SIG-M5 (cell line): Measurements from ENCODE around the gene ASTL.

Experiments
- DNase-seq: peaks from one replicate; lab custom pipeline; 2025; lab: John Stamatoyannopoulos, UW

ASTL gene

GRCh38 chr2:96083064-96083939, 55.0 kb downstream of the ASTL start:
- DNase-seq: no peak

DNA sequence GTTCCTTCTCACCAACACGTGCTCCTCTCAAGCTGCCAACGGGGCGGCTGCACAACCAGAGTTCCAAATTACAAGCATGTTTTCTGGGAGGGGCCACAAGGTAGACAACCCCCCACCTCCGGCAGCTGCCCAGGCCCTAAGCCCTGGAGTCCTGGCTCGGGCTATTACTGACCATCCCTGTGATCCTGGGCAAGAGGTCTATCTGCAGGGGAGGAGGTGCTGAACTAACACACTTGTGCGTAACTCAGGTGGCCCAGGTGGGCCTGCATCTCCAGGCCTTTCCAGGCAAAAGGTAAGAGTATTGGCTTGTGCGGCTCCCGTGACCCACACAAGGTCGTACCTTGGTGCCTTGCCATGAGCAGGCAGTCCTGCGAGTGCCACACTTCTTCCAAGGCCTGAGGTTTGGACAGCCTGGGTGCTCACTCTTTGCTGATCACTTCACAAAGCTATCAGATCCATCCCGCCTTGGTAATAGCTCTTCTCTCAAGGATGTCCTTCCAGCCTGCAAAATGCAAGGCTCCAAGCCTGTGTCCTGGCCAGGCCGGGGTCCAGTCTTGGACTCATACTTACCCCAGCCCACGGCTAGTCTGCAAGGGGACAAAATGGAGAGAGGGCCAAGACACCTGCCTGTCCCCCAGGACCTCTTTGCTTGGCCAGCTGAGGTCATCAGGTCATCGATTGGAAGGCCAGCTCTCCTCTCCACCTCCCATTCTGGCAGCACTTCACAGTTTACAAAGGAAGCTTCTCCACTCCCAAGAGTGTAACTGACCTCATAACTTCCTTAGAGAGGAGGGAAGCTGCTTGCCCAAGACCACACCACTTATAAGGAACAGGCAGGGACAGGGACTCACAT, 55.9 kb downstream of the ASTL start:
- DNase-seq: no peak

GRCh38 chr2:96081042-96081441, 57.3 kb downstream of the ASTL start:
- DNase-seq: no peak

DNA sequence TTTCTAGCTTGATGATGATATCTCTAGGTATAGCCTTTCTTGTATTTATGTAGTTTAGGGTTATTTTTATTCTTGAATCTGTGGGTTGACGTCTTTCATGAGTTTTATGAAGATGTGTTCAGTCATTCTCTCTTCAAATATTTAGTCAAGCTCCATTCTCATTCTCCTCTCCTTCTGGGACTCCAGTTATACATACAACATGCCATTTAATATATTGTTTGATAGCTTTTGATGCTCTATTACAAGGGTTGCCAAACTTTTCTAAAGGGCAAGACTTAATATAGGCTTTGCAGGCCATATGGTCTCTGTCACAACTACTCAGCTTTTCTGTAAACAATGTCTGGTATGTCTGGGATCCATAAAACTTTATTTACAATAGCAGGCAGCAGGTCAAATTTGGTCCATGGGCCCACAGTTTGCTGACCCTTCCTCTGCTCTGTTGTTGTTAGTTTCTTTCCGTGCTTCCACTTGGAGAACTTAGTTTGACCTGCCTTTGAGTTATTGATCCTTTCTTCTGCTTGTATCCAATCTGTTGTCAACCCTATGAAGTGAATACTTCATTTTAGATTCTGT, 63.0 kb downstream of the ASTL start:
- DNase-seq: no peak

DNA sequence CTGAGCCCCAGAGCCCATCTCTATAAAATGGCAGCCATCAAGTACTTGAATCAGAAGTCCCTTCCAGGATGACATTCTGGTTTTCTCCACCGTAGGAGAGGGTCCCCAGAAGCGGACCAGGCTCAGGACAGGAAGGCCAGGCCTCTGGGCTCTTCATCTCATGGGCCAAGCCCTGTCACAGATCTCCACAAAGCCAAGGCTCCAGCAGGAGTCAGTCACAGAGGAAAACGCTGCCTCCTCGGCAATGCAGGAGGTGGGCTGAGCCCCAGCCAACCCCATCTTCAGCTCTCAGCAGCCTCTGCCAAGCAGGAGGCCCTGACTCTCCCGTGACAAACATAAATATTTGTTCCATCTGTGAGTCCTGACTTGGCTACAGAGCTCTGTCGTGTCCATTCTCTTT, 64.1 kb downstream of the ASTL start:
- DNase-seq: no peak

GRCh38 chr2:96073170-96073775, 65.0 kb downstream of the ASTL start:
- DNase-seq: no peak
